GM21390 (cell line): ENCODE data around the gene DEFB112.

ENCODE experiments used
- ATAC-seq: cut with Tn5 transposase; IDR thresholded peaks from one replicate; pipeline ENCODE4 v1.9.1; 2021; ENCODE audit not compliant: unreplicated experiment

The DEFB112 gene

GRCh38 chr6:50003139-50003538 lies 46.6 kb downstream of the DEFB112 start:
- ATAC-seq, result no peak

DNA sequence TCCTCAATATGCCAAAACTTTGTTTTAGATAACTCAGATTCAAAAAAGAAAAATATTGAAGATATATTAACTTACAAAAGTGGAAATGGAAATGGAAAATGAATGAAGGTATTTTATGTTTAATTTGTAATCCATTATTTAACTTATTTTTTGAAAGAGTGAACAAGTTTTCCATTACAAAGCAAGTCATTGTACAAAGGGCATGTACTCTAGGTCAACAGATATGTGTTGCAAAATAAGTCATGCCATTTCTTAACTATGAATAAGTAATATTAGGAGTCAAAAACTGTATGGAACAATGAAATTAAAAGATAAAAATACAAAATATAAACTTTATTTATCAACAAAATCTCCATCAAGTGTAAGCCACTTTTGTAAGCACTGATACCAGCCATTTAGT lies 54.5 kb downstream of the DEFB112 start:
- no peak for ATAC-seq
